Smooth muscle cell (in vitro differentiated cells): ENCODE data around the gene PHF5A. TPM values are rescaled to one million over a fixed set of nuclear protein-coding genes. Genes with fewer than 3 reads are reported as not detected.

Experiments
- DNase-seq: peaks from one replicate; lab custom pipeline; 2025; ENCODE audit not compliant: unreplicated experiment; lab: John Stamatoyannopoulos, UW
- H2AFZ ChIP-seq: fragments of 200-600 bp; sonication (generic); 2 replicates; pipeline ENCODE4 v1.6.0; 2016; ENCODE audit warnings: antibody characterized with exemption, low read depth, mild to moderate bottlenecking
- H3F3A ChIP-seq: fragments of 200-600 bp; sonication (generic); 2 replicates; pipeline ENCODE4 v1.6.0; 2017; ENCODE audit warnings: antibody characterized with exemption, low read depth
- H3K27ac ChIP-seq: fragments of 200-600 bp; sonication (generic); 2 replicates; pipeline ENCODE4 v1.5.1; 2016; ENCODE audit warnings: low read depth, mild to moderate bottlenecking
- H3K27me3 ChIP-seq: fragments of 200-600 bp; sonication (generic); 2 replicates; pipeline ENCODE4 v1.6.1; 2016; ENCODE audit warnings: low read depth, mild to moderate bottlenecking
- H3K36me3 ChIP-seq: fragments of 200-600 bp; sonication (generic); 2 replicates; pipeline ENCODE4 v1.5.1; 2016; ENCODE audit warnings: low read depth
- H3K4me1 ChIP-seq: fragments of 200-600 bp; sonication (generic); 2 replicates; pipeline ENCODE4 v1.5.1; 2016; ENCODE audit warnings: low read depth
- H3K4me2 ChIP-seq: fragments of 200-600 bp; sonication (generic); 2 replicates; pipeline ENCODE4 v1.6.0; 2016; ENCODE audit warnings: mild to moderate bottlenecking
- H3K4me3 ChIP-seq: fragments of 200-600 bp; sonication (generic); 2 replicates; pipeline ENCODE4 v1.5.1; 2016; ENCODE audit warnings: mild to moderate bottlenecking
- H3K79me2 ChIP-seq: fragments of 200-600 bp; sonication (generic); 2 replicates; pipeline ENCODE4 v1.6.0; 2016; ENCODE audit warnings: low read depth, mild to moderate bottlenecking
- H3K9ac ChIP-seq: fragments of 200-600 bp; sonication (generic); 2 replicates; pipeline ENCODE4 v1.6.0; 2016; ENCODE audit warnings: low read depth
- H3K9me3 ChIP-seq: fragments of 200-600 bp; sonication (generic); replicated peaks from 2 replicates; pipeline ENCODE4 v1.5.1; 2016; ENCODE audit warnings: low read depth
- H4K20me1 ChIP-seq: fragments of 200-600 bp; sonication (generic); 2 replicates; pipeline ENCODE4 v1.6.0; 2016; ENCODE audit warnings: low read depth
- WGBS: methylation state at CpG from one replicate; pipeline ENCODE4 v1.1.7; 2016; ENCODE audit warnings: low lambda C conversion rate; 5-methylcytosine and 5-hydroxymethylcytosine counted together
- polyA plus RNA-seq: library from polyadenylated mRNA; unstranded; fragments of >200 nt; fragmentation: Nextera tagmentation; extraction: Ambion mirVana; gene quantifications from 2 replicates; pipeline ENCODE4 v1.2.1, GENCODE V29; 2016
- total RNA-seq: library from RNA; depleted of rRNA; stranded (reverse); fragments of >200 nt; gene quantifications from 2 replicates; pipeline ENCODE4 v1.2.3, GENCODE V29; 2014
- TF ChIP-seq, protein P1 (sequence below): fragments of 200-600 bp; sonication (generic); IDR thresholded peaks from 2 replicates; pipeline ENCODE4 v1.5.1; 2017; ENCODE audit warnings: borderline replicate concordance, mild to moderate bottlenecking, antibody characterized with exemption; ENCODE audit not compliant: insufficient read depth, poor library complexity, severe bottlenecking

The PHF5A gene
- total and polyA plus RNA-seq, 2 experiments from 2014 or later, result 19.4 to 28.3 TPM

DNA sequence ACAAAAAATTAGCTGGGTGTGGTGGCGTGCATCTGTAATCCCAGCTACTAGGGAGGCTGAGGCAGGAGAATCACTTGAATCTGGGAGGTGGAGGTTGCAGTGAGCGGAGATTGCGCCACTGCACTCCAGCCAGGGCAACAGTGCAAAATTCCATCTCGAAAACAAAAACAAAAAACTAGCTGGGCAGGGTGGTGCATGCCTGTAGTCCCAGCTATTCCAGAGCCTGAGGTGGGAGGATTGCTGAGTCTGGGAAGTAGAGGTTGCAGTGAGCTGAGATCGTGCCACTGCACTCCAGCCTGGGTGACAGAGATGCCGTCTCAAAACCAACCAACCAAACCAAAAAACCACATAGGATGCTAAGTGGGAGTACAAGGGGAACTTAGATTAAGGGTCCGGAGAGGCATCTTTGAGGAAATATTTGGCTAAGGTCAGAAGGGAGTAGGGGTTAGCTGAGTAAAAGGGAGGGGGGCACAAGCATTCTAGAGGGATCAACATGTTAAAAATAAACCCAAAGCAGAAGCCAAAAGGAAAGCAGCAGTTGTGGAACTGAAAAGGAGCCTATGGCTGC, 10.2 kb downstream of the PHF5A start:
- DNase-seq, result no peak
- no peaks in the 10 kb centered on the region for H3K4me1 ChIP-seq
- no peaks in the 10 kb centered on the region for H3K79me2 ChIP-seq
- H3K4me3 ChIP-seq, result no peak overlapping the region
- H2AFZ ChIP-seq, result no peak overlapping the region
- no peak overlapping the region for H3K27ac ChIP-seq
- no peaks in the 10 kb centered on the region for H3F3A ChIP-seq
- H3K27me3 ChIP-seq, result no peaks in the 10 kb centered on the region
- no peak overlapping the region for H3K4me2 ChIP-seq
- H4K20me1 ChIP-seq, result no peaks in the 10 kb centered on the region
- 97% methylated on average over 7 of the region's 7 CpGs for WGBS
- TF ChIP-seq, protein P1, sequence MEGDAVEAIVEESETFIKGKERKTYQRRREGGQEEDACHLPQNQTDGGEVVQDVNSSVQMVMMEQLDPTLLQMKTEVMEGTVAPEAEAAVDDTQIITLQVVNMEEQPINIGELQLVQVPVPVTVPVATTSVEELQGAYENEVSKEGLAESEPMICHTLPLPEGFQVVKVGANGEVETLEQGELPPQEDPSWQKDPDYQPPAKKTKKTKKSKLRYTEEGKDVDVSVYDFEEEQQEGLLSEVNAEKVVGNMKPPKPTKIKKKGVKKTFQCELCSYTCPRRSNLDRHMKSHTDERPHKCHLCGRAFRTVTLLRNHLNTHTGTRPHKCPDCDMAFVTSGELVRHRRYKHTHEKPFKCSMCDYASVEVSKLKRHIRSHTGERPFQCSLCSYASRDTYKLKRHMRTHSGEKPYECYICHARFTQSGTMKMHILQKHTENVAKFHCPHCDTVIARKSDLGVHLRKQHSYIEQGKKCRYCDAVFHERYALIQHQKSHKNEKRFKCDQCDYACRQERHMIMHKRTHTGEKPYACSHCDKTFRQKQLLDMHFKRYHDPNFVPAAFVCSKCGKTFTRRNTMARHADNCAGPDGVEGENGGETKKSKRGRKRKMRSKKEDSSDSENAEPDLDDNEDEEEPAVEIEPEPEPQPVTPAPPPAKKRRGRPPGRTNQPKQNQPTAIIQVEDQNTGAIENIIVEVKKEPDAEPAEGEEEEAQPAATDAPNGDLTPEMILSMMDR, result no peak
- H3K36me3 ChIP-seq, result peaks cover 3% of the 10 kb centered on the region
- no peak overlapping the region for H3K9ac ChIP-seq
- H3K9me3 ChIP-seq, result no peaks in the 10 kb centered on the region

DNA sequence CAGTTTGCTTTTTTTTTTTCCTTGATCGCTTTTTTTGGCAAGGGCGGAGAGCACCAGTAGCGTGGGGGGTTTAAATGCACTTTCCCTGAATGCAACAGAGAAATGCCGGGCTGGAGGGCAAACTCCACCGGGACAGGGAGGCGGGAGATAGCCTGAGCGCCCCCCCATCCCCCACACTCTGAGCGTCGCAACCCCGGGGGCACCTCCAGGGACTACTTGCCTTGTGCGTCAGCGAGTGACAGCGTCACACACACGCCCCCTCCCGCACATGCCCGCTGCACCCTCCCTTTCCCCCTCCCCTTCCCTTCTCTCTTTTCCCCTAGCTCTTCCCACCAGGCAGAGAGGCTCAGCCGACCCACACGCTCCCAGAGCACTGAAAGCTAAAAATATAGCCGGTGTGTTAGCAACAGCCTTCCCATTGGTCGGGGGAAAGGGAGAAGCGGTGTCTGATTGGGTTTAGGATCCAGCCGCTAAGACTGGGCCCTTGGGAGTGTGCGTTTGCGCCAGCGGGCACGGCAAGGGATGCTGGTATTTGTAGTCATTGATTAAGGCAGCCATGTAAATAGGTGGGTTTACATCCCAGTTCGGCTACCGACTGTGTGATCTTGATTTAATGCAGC, 20.2 kb downstream of the PHF5A start:
- Histone ChIP-seq H3F3A (peaks cover 5% of the 10 kb centered on the region), H4K20me1 (peaks cover 19% of the 10 kb centered on the region), H3K4me1 (peaks cover 4% of the 10 kb centered on the region), H3K79me2 (peaks cover 28% of the 10 kb centered on the region), H3K4me2 (peak overlapping the region; percentile 86), H3K36me3 (no peaks in the 10 kb centered on the region), H3K9me3 (no peaks in the 10 kb centered on the region), H3K9ac (peak overlapping the region; percentile 94), H2AFZ (peak overlapping the region; percentile 59), H3K27ac (peak overlapping the region; percentile 97), H3K27me3 (no peaks in the 10 kb centered on the region), H3K4me3 (peak overlapping the region; percentile 89)
- 5% methylated on average over 17 of the region's 28 CpGs for whole genome bisulfite sequencing
- TF ChIP-seq, protein P1, result no peak
- DNase-seq, result peak; percentile 83

DNA sequence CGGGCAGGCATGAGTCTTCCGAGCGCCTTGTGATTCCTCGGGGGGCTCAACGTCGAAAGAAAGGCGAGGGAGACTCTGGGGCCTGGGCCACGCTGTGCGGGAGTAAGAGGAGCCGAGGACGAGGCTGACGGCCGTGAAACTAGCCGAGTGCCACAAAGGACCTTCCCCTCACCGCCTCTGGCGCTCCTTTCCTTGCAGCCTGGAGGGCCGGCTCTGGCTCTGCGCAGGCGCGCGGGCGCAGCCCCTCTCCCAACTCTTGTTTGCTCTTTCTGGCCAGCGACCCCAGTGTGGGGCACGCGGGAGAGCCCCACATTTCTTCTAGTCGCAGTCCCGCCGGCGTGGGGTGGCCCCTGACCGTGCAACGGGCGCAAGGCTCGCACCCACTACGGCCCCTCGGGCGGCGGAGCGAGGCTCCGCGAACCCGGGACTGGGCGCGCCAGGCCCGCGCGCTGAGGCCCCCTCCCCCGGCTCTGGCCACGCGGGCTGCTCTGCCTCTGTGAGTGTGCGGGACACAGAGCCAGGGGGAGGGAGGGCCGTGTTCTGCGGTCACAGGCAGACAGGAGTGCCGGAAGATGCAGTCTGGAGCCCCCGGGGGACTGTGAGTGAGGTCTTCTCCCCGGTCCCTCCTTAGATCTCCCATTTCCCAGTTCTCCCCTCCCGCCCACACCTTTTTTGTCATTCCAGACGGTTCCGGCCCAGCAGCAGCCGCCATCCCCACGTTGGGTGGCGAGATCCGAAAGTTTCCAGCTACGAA, 20.9 kb downstream of the PHF5A start:
- Histone ChIP-seq H2AFZ (peak overlapping the region; percentile 59), H3K27ac (peak overlapping the region; percentile 97), H3K9me3 (no peaks in the 10 kb centered on the region), H3K36me3 (no peaks in the 10 kb centered on the region), H3K4me1 (peaks cover 8% of the 10 kb centered on the region), H3K4me3 (peak overlapping the region; percentile 89), H3K79me2 (peaks cover 35% of the 10 kb centered on the region), H3K9ac (peak overlapping the region; percentile 94), H3F3A (peaks cover 5% of the 10 kb centered on the region), H4K20me1 (peaks cover 26% of the 10 kb centered on the region), H3K4me2 (peak overlapping the region; percentile 86), H3K27me3 (no peaks in the 10 kb centered on the region)
- DNase-seq, result peak; percentile 61
- TF ChIP-seq, protein P1, result no peak
- WGBS, result under 1% methylated on average over 60 of the region's 63 CpGs
